SIG-M5 treated with dmso at 0.1 percent for 504 hours (cell line): ENCODE results near the gene AK4.
A peak's percentile ranks its signal among the peaks of the same experiment; 100 is the strongest.

Experiments used
- DNase-seq: peaks from one replicate; lab custom pipeline; 2025; ENCODE audit not compliant: unreplicated experiment; lab: John Stamatoyannopoulos, UW

The AK4 gene

GRCh38 chr1:65175171-65176055 is 27.4 kb downstream of the AK4 start:
- no peak for DNase-seq

DNA sequence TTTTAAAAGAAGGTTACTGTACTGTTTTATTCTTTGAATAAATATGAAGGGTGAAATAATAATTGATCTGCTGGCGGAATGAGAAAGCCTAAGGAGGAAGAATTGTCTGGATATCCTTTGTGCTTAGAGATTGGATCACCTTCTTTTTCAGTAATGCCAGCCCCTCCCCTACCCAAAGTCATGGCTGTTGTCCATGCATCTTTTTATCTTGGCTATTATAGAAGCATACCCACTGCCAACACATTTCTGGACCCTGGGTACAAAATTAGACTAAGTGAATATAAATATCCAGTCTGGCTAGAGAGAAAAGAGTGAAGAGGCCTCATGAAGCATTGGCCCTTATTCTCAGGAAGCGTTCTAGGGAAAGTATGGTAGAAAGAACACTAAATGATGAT is 28.1 kb downstream of the AK4 start:
- no peak for DNase-seq

GRCh38 chr1:65176591-65176990 is 28.6 kb downstream of the AK4 start:
- DNase-seq: peak; percentile 21

DNA sequence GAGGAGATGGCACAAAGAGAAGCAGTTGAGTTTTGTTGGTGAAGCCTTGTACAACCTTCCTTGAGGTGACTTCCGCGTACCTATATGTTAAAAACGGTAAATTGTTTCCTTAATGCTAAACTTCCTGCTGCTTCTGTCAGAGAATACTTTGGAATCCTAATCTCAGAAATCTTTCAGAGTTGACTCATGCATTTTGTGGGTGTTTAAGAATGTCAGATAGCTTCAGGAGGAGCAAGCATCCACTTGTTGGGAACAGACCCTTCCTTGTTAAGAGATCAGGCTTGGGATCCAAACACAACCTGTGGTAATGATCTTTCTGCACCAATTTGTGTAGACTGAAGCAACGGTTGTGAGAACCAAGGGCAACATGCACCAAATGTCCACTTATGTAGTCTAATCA is 29.5 kb downstream of the AK4 start:
- DNase-seq: no peak

GRCh38 chr1:65178235-65178634 is 30.2 kb downstream of the AK4 start:
- no peak for DNase-seq

GRCh38 chr1:65179148-65179547 is 31.1 kb downstream of the AK4 start:
- DNase-seq: no peak

GRCh38 chr1:65180977-65181376 is 33.0 kb downstream of the AK4 start:
- DNase-seq: no peak

GRCh38 chr1:65182658-65183268 is 34.8 kb downstream of the AK4 start:
- no peak for DNase-seq

- no peak for DNase-seq
Measured at GRCh38 chr1:65189576-65190115, 41.6 kb downstream of the AK4 start.

GRCh38 chr1:65190229-65190628 is 42.2 kb downstream of the AK4 start:
- no peak for DNase-seq

DNA sequence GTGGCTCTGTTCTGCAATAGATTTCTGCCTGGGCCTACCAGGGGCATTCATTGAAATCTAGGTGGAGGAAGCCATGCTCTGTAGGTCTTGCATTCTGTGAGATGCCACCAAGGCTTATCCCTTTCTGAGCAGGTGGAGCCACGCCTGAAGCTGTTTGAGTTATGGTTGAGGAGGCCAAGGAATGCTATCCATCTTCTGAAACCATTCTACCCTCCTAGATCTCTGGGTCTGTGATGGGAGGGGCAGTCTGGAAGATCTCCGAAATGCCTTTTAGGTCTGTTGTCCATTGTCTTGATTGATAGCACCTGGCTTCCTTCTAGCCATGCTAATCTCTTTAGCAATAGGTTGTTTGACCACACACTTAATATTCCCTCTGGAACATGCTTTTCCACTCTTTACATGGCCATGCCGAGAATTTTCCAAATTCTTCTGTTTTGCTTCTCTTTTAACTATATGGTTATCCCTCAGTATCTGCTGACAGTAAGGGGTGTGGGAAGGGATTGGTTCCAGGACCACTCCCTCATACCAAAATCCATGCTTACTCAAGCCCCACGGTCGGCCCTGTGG is 45.2 kb downstream of the AK4 start:
- no peak for DNase-seq

- DNase-seq: no peak
Measured at GRCh38 chr1:65195495-65196417, 47.8 kb downstream of the AK4 start.

DNA sequence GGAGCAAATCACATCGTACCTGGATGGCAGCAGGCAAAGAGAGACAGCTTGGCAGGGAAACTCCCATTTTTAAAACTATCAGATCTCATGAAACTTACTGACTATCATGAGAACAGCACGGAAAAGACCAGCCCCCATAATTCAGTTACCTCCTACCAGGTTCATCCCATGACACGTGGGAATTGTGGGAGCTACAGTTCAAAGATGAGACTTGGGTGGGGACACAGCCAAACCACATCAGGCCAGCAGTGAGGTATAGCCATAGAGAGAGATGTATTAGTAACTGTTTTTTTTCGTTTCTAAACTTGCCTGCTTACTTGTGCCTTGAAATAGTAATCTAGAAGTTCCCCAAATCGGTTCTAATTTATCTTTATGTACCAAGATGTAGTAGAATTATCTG is 48.9 kb downstream of the AK4 start:
- no peak for DNase-seq

DNA sequence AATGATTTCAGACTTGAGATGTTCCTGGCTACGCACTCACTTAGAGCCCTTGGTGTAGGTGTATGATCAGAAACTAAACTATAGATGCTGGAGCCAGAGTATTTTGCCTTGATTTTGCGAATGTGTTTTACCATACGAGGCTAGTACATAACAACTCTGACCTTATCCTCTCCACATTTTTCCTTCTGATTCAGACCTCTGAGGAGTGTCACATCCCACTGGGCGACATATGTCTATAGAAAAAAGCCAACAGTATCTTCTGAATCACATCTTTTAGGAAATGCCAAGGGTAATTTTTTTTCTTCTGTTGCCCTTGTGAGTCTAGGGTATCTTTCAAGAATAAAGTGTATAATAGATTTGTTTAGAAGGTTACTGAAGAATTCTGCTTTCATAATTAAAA is 49.6 kb downstream of the AK4 start:
- no peak for DNase-seq

- DNase-seq: no peak
Measured at GRCh38 chr1:65198096-65198495, 50.1 kb downstream of the AK4 start.

GRCh38 chr1:65200411-65200810 is 52.4 kb downstream of the AK4 start:
- DNase-seq: no peak

DNA sequence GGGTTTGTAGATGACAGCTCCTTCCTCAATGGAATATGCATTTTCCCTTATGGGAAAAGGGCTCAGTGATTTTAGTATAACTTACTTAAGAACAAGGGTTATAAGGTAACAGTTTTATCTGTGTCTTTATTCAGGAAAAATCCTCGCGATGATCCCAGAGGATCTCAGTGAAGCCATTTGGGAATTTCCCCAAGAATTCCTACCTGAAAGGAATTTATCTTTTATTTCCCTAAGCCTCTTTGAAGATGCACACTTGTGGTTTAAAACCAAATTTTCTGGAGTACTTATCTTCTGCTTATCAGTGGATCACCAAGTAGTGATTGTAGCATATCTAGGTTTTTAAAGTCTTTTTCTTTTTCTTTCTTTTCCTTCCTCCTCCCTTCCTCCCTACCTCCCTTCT is 58.8 kb downstream of the AK4 start:
- no peak for DNase-seq

GRCh38 chr1:65207317-65207716 is 59.3 kb downstream of the AK4 start:
- DNase-seq: no peak

GRCh38 chr1:65208563-65208973 is 60.6 kb downstream of the AK4 start:
- DNase-seq: peak; percentile 18

DNA sequence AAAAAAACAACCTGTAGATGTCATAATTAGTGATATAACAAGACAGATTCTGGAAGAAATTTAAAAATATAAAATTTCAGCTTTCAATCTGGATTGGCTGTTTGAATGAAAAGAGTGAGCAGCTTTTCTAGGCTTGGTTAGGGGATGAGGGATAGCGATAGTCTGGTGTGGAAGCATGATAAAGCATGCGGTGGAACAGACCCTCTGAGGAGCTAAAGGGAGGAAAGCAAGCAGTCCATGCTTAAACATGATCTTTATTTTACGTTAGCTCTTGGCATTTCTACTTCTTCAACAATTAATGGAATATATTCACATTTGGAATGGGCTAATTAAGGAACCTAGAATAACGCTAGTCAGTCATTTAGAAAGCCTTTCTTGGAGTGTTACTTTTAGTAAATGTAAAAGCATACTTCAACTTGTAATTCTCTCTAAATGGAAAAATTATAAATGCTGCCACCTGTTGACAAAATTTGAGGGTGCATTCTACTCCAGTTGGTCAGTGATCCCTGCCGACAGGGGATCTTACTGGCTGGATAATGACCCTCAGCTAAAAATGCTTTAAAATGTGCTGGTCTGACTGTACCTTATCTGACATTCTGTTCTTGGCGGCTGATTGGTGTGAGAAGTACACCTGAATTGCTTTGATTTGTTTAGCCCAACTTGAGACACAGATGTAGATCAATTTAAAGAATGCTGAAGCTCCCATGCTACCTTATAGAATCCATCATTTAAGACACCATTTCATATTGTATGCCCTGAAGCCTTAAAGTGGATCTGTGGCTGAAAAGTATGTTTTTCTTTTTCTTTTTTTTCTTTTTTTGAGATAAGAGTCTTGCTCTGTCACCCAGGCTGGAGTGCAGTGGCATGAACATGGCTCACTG is 61.2 kb downstream of the AK4 start:
- DNase-seq: peak; percentile 19
